ENCODE data around the gene UBR1. TPM values are rescaled to one million over a fixed set of nuclear protein-coding genes. Genes with fewer than 3 reads are reported as not detected.

Gene UBR1
- total RNA-seq, 1 donor from 2014 or later: 33.2 TPM

- Histone ChIP-seq H3K27ac (no peak overlapping the region), H3K9ac (no peak overlapping the region), H3K9me3 (ENCODE audit: low read depth) (no peaks in the 10 kb centered on the region), H3K79me2 (ENCODE audit: low read depth) (peaks cover 89% of the 10 kb centered on the region), H3K36me3 (no peaks in the 10 kb centered on the region), H2AFZ (replicated peaks) (no peak overlapping the region), H4K20me1 (ENCODE audit: low read depth) (no peaks in the 10 kb centered on the region), H3K4me1 (no peaks in the 10 kb centered on the region), H3K27me3 (no peaks in the 10 kb centered on the region), H3K4me2 (no peak overlapping the region), H3F3A (ENCODE audit: low read depth) (no peaks in the 10 kb centered on the region), H3K4me3 (no peak overlapping the region)
- H3K27me3 Mint-ChIP-seq (ENCODE audit: insufficient read depth, low read depth): no peaks in the 10 kb centered on the region
- no peak for TF ChIP-seq CTCF (IDR thresholded peaks at IDR 0.05)
- TF ChIP-seq EZH2phosphoT487 (IDR thresholded peaks at IDR 0.05): no peak
- no peak for TF ChIP-seq EZH2 (IDR thresholded peaks at IDR 0.05)
- H3K27ac Mint-ChIP-seq: no peak overlapping the region
- no peak overlapping the region for H3K4me3 Mint-ChIP-seq
- H3K4me1 Mint-ChIP-seq: no peaks in the 10 kb centered on the region
- DNase-seq (ENCODE audit: low spot score): no peak
- peaks cover 21% of the 10 kb centered on the region for H3K36me3 Mint-ChIP-seq
- no peaks in the 10 kb centered on the region for H3K9me3 Mint-ChIP-seq
Observed at GRCh38 chr15:43093026-43093425, 12.8 kb downstream of the UBR1 start.

GRCh38 chr15:43091859-43092258 lies 14.0 kb downstream of the UBR1 start:
- Histone ChIP-seq H3K79me2 (ENCODE audit: low read depth) (peaks cover 87% of the 10 kb centered on the region), H3K4me1 (no peaks in the 10 kb centered on the region), H3K4me2 (no peak overlapping the region), H2AFZ (replicated peaks) (no peak overlapping the region), H3K27me3 (no peaks in the 10 kb centered on the region), H3K36me3 (no peaks in the 10 kb centered on the region), H3F3A (ENCODE audit: low read depth) (no peaks in the 10 kb centered on the region), H3K9ac (no peak overlapping the region), H3K4me3 (no peak overlapping the region), H3K27ac (no peak overlapping the region), H4K20me1 (ENCODE audit: low read depth) (no peaks in the 10 kb centered on the region), H3K9me3 (ENCODE audit: low read depth) (no peaks in the 10 kb centered on the region)
- H3K9me3 Mint-ChIP-seq: no peaks in the 10 kb centered on the region
- H3K27me3 Mint-ChIP-seq (ENCODE audit: insufficient read depth, low read depth): no peaks in the 10 kb centered on the region
- H3K4me1 Mint-ChIP-seq: no peaks in the 10 kb centered on the region
- no peak for DNase-seq (ENCODE audit: low spot score)
- peaks cover 16% of the 10 kb centered on the region for H3K36me3 Mint-ChIP-seq
- H3K27ac Mint-ChIP-seq: no peak overlapping the region
- no peak overlapping the region for H3K4me3 Mint-ChIP-seq
- no peak for TF ChIP-seq EZH2phosphoT487 (IDR thresholded peaks at IDR 0.05)
- TF ChIP-seq EZH2 (IDR thresholded peaks at IDR 0.05): no peak
- TF ChIP-seq CTCF (IDR thresholded peaks at IDR 0.05): no peak

GRCh38 chr15:43086551-43086950 lies 19.3 kb downstream of the UBR1 start:
- no peaks in the 10 kb centered on the region for H4K20me1 ChIP-seq (ENCODE audit: low read depth)
- no peak overlapping the region for H3K27ac ChIP-seq
- no peak overlapping the region for H3K4me2 ChIP-seq
- no peaks in the 10 kb centered on the region for H3K9me3 Mint-ChIP-seq
- H3K27me3 ChIP-seq: no peaks in the 10 kb centered on the region
- TF ChIP-seq EZH2phosphoT487 (IDR thresholded peaks at IDR 0.05) (no peak), CTCF (IDR thresholded peaks at IDR 0.05) (no peak), EZH2 (IDR thresholded peaks at IDR 0.05) (no peak)
- peaks cover 19% of the 10 kb centered on the region for H3K36me3 Mint-ChIP-seq
- H3K27me3 Mint-ChIP-seq (ENCODE audit: insufficient read depth, low read depth): no peaks in the 10 kb centered on the region
- no peak overlapping the region for H3K27ac Mint-ChIP-seq
- H3K9me3 ChIP-seq (ENCODE audit: low read depth): no peaks in the 10 kb centered on the region
- no peaks in the 10 kb centered on the region for H3K4me1 Mint-ChIP-seq
- H3K4me1 ChIP-seq: no peaks in the 10 kb centered on the region
- no peak overlapping the region for H3K9ac ChIP-seq
- no peak overlapping the region for H3K4me3 Mint-ChIP-seq
- H3F3A ChIP-seq (ENCODE audit: low read depth): no peaks in the 10 kb centered on the region
- peaks cover 11% of the 10 kb centered on the region for H3K36me3 ChIP-seq
- DNase-seq (ENCODE audit: low spot score): no peak
- H3K79me2 ChIP-seq (ENCODE audit: low read depth): peaks cover 54% of the 10 kb centered on the region
- H3K4me3 ChIP-seq: no peak overlapping the region
- H2AFZ ChIP-seq (replicated peaks): no peak overlapping the region
